Forelimb muscle (tissue), 1 donor: ENCODE data around the gene ALOXE3. TPM values are rescaled to one million over a fixed set of nuclear protein-coding genes. Genes with fewer than 3 reads are reported as not detected.

Source experiments
- DNase-seq: peaks from one replicate; pipeline ENCODE4 v3.0.0-alpha.2; 2013; ENCODE audit warnings: low read depth
- polyA plus RNA-seq: library from polyadenylated mRNA; unstranded; fragments of 120-200 nt; gene quantifications from one replicate; pipeline ENCODE4 v1.2.1, GENCODE V29; 2013; ENCODE audit not compliant: insufficient read length

ALOXE3 gene
- not detected for polyA plus RNA-seq

DNA sequence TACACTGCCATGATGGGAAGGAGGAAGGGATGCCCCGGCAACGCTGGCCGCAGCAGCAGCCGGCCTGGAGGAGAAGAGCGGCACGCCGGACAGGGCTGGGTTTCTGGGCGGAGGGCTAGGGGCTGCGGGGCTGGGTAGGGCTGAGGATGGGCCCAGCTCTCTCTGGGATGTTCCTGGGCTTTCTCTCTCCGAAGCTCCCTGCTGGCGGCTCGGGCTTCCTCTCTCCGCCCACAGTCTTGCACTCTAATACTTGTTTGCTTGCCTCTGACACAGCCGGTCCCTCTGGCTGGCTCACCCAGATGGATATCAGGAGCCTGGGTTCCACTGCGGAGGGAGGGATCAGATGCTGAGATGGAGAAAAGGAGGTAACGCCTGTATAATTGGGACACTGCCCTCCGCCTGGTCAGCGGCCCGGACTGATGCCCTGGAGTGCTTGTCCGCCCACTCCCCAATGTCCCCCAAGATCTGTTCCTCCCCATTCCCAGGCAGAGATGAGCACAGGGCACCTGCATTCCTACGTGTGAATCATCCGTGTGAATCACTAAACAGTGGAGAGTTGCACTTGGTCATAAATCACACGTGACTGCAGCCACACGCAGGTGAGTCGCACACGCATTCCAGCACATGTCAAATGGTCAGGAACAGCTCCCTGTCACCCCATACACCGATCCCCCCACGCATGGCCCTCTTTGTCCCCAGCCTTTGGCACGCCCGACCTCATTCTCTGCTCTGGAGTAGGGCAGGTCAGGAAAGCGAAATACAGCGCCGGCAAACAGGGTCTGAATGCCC, at the start of gene ALOXE3:
ALOXE3 (minus strand) TSS at position 535 of the 789 bp plus-strand sequence; CDS start at position 11, 524 bp downstream.
- no peak for DNase-seq

DNA sequence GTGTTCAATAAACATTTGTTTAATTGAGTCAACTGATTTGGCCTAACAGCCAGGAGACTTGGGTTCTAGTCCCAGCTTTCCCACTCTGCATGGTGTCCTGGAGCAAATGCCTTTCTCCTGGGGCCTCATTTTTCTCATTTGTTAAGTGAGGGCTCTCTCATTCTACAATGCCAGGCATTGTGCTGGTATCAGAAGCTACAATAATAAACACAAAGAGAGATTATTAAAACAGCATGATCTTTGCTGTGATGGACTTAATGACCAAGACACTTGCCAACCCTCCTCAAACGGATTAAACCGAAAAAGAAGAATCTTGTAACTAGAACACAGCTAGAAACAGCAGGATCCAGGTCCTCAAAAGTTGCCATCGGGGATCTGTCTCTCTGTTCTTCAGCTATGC, 49.2 kb upstream of the ALOXE3 start:
- no peak for DNase-seq

DNA sequence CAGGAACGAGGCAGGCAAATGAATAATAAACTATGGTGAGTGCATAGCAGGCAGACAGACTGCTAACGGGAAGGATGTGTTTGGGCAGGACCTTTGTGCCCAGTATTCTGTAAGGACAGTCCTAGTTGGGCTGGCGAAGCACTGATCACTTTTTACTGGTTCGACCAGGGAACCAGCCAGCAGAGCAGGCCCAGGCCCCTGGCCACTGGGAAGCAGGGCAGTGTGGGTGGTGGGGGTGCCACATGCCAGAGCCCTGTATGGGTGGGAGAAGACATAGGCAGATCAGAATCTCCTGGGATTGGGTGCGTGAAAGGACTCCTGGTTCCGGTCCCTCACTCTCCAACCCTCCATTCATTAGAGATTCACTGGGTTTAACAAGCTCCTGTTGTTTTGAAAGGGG, 48.4 kb upstream of the ALOXE3 start:
- no peak for DNase-seq

DNA sequence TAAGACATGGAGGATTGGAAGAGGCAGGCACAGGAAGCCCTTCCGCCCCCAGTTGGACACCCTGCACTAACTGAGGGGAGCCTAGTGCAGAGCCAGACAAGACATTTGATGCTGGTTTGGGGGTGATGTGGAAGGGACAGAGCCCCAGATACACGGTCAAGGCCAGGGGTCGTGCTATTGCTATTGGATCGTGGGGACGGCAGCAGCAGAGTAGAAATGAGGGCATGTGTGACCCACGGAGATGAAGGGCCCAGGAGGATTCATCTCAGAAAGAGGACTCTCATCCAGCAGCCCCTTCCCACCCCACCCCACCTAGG, 46.5 kb upstream of the ALOXE3 start:
- no peak for DNase-seq

DNA sequence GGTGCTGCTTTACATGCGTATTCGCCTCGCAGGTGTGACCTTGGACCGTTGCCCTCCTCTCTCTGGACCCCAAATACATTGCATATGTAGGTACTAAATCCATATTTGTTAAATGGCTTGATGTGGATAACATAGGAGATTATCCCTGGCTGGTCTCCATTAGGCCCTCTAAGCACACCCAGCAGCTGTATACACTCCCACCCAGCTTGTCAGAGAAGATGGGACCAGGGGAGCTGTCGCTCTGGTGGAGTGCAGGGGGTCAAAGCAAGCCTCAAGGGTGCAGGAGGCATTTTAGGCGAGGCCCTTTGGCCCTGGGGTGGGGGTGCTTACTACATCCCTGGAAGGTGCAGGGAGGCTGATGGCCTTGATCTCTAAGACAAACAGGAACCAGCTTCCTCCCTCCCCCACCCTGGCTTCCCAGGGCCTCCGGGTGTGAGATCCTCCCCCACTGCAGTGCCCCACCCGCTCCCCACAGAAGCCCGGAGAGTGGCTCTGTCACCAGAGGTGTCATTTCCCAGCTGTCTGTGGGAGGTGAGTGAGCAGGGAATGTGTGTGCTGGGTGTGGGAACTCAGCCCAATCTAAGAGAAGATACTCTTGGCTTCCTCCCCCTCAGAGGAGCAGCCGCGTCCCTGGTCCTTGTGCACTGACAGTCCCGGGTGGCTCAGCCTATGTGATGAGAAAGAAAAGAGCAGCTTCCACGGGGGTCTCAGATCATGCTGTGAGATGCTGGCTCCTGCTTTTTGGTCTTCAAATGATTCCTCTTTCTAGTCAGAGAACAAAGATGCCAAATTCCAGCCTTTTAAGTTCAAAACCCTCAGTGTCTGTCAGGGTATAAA, 45.9 kb upstream of the ALOXE3 start:
- DNase-seq = no peak

DNA sequence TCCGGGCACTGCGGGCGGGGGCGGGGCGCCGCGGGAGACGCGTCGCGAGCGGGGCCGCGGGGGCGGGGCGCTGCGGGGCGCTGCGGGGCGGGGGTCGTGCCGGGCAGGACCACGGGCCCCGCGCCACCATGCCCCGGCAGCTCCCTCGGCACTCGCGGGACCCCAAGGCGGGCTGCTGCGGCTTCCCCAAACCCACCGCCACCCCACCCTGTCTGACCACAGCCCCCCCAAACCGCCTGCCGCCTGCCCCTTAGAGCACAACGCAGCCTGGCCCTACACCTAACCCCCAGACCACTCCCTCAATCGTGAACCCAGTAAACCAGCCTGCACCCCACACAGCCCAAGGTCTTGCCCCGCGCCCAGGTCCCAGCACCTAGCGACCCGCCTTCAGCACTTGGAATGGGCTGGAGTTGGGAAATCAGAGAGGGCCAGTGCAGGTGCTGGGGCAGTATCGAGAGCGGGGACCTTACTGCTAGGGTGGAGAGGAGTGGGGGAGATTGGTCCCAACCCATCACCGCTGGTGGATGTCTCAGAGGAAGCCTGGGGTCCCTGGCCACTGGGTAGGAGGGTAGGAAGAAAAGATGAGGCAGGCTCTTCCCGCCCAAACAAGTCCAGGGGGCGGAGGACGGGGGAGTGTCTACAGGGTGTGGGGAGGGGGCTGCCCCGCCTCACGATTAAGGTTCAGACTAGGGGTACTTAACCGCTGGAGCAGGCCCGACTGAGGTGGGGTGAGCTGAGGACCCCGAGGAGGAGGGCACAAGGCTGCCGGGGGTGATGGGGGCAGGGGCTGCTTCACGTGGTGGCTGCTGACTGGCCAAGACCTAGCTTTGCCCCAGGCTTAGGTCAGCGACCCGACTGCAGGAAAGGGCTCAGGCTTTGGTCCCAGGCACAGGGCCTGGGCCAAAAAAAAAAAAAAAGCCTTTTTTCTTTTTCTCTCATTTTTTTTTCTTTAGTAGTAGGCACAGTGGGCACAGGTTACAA, 45.0 kb upstream of the ALOXE3 start:
- DNase-seq = no peak

DNA sequence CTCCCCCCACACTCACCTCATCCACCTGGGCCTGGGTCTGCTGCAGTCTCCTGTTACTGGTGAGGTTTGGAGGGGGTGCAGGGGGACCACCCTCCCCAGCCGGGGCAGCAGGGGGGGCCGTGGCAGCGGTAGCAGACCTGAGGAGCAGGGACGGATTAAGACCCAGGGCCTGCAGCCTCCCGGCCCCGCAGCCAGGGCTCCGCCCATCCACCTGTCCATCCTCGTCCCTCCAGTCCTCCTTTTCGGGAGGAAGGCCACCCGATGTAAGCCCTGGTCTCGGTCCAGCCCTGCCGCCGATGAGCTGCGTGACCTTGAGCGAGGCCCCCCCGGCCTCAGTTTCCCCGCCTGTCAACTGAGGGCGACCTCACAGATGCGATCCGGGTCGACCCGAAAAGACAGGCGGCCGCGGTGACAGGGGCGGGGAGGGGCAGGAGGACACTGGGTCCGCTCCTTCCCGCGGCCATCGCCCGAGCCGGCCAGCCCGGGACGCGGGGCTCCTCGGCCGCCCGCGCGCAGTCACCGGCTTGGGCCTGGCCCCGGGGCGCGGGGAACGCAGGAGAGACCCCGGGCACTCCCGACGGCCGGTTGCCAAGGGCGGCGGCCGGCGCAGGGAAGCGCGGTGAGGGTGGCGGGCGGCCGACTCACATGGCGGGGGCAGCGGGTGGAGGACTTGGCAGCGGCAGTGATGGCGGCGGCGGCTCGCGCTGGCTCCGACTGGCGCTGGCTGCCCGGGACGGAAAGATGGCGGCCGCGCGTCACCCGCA, 44.1 kb upstream of the ALOXE3 start, which contains the start of gene VAMP2:
VAMP2 (minus strand) TSS at position 716 of the 764 bp plus-strand sequence; CDS start at position 647, 69 bp downstream.
- DNase-seq = no peak

DNA sequence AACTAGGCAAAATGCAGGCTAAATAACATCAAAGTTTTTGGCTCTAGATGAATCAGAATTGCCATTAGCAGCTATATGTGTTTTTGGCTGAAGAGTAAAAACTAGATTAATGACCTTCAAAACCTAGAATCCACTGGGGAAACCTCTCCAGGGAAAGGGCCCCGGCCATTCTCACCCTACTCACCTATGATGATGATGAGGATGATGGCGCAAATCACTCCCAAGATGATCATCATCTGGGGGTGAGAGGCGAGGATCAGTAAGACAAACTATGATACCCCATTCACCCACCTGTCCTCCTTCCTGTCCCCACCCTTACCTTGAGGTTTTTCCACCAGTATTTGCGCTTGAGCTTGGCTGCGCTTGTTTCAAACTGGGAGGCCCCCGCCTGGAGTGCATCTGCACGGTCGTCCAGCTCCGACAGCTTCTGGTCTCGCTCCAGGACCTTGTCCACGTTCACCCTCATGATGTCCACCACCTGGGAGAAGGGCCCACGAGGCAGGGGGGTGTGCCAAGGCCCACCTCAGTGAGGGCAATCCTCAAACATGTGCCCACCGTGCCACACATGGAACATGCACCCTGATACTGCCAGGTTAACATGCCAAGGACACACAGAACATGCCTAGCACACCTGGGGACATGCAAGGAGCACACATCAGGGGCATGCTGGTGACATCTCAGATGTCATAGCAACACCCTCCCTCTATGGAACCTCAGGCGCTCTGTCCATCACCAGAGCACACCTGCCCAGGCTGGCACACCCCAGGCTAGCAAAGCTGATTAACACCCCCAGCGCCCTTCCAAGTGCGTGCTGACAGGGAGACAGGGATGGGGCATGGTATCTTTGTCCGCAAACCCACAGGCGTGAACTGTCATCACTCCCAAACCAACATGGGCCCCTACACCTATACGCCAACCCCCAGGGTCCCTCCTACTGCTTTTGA, 43.2 kb upstream of the ALOXE3 start:
- no peak for DNase-seq

DNA sequence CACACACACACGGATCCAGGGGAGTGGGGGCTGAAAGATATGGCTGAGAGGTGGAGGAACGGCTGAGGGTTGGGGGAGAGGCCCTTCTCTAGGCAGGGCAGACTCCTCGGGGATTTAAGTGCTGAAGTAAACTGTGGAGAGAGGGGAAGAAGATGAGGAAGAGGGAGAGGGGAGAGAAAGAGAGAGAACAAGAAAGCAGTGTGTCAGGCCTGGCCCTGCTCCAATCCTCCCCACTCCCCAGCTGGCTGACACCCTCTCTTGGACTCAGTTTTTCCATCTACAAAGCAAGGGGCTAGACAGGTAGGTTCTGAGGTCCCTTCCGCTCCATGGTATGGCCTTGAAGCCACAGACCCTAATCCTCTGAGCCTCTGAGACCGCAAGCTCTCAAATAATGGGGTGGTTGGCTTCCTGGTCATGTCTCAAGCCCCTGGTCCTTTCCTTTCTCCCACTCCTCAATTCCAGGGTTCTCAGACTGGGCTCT, 42.5 kb upstream of the ALOXE3 start:
- DNase-seq = no peak

DNA sequence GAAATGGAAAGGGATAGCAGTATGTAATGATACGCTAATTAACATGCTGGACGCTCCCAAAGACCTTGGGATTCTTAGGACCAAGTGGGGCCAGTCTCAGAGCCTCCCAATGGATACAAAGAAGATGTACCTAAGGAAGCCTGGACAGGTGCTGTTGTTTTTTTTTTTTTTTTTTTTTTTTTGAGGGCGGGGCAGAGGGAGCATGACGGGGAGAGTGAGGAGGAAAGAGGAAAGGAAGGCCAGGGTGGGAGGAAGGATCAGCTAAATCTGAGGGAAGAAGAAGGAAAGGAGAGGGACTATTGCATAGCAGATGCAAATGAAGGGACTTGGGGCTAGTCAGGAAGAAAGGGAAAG, 41.9 kb upstream of the ALOXE3 start:
- DNase-seq = no peak

DNA sequence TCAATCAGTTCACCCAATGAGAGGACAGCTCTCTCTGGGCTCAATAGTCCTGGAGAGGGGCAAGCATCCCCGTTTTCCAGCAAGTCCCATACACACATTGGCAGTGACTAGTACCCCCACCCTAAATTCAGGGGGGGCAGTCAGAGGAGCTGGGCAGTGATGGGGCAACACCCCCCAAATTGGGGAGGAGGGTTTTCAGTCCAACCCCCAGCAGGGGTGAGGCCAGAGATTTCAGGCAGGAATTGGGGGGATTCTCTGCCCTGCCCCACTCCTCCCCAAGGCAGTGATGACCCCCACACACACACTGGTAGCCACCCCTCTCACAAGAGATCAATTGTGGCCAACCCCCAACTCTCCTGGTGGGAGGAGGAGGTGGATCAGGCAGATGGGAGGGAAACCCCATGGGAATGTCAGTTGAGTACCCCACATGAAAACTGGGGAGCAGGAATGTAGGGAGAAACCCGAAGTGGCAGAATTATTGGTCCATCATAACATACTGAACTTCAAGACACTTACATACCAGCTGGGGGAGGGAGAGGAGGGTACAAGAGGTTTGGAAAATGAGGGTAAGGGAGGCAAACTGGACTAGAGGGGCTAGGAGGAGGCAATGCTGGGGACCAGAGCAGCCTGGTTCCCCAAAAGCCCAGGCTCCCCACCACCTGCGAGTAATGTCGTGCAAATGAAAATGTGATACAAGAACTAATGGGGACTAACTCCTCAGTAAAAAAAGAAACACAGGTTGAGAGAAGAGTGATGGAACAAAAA, 41.3 kb upstream of the ALOXE3 start:
- no peak for DNase-seq

DNA sequence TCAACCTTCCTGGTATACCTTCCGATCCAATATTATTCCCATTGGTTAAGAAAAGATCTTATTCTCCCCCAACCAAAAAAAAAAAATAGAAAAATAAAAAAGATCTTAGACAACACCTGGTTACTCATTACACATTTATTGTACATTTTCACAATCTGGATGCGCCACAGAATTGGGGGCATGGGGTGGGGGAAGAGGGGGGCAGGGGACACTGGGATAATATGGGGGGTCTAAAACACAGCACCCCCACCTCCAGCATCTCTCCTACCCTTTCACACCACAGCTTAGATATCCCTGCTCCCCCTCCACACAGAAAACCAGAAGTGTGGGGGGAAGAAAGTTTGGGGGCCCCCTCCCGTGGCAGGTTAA, 40.7 kb upstream of the ALOXE3 start:
- no peak for DNase-seq

DNA sequence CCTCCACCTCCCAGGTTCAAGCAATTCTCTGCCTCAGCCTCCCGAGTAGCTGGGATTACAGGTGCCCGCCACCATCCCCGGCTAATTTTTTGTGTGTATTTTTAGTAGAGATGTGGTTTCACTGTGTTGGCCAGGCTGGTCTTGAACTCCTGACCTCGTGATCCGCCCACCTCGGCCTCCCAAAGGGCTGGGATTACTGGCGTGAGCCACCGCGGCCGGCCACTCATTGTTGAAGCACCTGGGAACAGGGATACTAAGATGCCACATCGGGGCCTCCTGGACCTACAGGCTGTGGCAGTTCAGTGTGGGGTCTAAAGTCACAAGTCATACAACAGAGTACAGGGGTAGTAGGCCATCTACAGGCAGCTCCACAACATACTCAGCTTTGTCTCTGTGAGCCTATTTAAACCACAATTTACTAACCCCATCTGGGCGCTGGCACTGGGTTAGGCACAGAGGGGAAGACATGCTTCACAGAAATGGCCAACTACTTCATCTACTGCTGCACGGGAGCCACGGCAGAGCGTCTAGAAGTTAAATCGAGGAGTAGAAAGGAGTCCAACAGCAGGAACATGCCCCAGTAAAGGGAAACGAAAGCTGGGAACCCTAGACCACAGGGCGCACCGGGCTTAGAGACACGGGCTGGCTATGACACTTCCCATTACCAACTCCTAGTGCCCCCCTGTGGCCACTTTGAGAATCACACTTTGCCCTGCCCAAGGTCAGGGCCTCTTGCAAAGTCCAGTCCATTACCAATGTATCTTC, 40.1 kb upstream of the ALOXE3 start:
- no peak for DNase-seq

DNA sequence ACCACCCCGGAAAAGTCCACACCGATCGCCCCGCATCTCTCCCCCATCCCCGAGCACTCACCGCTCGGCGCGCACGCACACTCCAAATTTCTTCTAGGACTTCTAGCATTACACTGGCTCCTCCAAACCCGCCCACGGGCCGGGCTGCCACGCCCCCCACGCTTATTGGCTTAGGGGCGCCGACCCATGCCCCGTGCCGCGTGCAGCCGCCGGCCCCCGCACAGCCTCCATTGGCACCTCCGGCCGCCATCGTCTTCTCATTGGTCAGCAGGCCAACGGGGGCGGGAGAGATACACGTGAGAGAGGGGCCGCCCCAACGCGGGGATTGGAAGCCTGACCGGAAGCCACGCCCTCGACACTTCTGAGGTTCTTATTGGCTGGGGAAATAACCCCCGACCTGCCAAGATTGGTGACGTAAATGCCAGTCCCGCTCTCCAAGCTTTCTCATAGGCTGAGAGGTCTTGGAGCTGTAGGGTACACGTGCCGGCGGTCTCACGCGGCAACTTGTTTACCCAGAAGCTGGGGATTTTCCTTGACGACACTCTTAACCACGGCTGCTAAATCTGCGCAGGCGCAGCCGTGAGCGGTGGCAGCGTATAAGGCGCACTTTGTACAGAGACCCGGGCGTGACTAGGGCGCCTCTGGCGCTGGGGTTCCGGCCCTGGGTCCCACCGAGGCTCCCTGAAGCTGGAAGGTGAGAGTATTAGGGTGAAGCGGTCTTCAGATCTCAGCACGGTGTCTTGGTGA, 38.1 kb upstream of the ALOXE3 start:
- peak; percentile 100 for DNase-seq

DNA sequence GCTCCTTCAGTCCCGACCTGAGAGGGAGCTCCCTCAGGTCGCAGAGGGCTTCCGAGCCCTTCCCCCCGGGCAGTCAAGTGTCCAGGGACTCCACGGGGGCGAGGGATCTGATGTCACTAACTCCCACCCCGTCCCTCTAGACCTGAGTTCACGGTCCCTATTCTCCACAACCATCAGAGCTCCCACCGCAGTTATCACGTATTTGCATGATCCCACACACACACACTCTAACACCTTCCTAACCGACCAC, 37.6 kb upstream of the ALOXE3 start:
- no peak for DNase-seq

DNA sequence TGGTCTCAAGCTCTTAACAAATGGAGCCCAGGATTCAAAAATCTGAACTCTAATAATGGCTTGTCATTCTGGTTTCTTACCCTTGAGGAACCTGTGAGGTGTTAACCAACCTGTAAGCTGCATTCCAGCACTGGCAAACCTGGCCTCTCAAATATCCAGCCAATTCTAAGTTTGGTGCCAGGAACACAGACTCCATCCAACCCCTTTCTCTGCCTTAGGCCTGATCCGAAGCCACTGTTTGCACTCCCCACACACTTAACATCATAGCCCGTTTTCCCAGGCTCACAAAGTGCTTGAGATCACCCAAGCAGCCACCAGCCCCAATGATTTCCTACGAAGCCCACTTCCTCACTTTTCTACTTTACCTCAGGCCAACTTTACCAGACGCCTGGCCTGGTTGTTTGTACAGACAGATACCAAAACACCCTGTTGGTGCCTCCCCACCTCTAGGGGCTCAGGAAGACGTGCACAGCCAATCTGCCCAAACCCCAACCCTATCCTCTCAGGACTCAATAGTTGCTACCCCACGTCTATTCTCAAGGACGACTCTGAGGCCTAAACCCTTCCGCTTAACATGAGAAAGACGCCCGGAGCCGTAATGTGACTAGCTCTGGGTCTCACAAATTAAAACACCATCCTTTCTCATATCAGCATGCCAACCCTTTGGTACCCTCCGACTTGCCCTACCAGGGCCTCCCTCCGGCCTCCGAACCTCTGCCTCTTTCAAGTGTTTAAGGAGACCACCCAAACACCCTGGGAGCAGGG, 37.1 kb upstream of the ALOXE3 start:
- DNase-seq = no peak

DNA sequence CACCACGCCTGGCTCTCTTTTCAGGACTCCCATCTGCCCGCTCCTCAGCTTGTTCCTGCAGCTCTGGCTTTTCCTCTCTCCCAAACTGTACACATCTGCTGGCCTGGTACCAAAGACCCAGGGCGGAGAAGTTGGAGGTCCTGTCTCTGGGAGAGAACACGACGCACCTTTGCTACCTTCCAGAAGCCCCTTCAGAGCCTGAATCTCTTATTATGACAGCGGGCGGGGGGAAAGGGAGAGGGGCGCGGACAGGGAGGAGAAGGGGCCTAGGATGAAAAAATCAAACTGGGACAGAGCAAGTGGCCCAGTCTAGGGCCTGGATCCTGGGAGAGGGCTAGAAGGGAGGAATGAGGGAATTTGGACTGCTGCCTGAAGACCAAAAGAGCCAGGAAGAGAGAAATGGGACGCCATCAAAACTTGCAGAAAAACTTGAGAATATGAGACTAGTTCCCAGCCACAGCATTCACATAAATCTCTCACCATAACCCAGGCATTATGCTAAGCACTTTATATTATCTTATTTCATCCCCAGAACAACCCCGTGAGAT, 36.4 kb upstream of the ALOXE3 start:
- no peak for DNase-seq
